Suprapubic skin (tissue), 3 donors: ENCODE results near the gene TOR3A.

Experiments
- EP300 ChIP-seq: sonication (generic); formaldehyde crosslinking; IDR thresholded peaks from one replicate; pipeline ENCODE4 v1.6.1; 2017; ENCODE audit warnings: antibody characterized with exemption
- POLR2A ChIP-seq, 2 donors: fragments of 450-650 bp; IDR thresholded peaks; one replicate each; pipeline ENCODE4 v1.6.1; 2017; ENCODE audit warnings: antibody characterized with exemption in 2 of 2, mild to moderate bottlenecking in 2 of 2, moderate library complexity in 2 of 2
- TF ChIP-seq, protein P1 (sequence below), 2 donors: fragments of 200-600 bp in 1 of 2; fragments of 450-650 bp in 1 of 2; sonication (generic) in 1 of 2; IDR thresholded peaks; one replicate each; pipeline ENCODE4 v1.5.1; 2016 to 2019; ENCODE audit warnings: antibody characterized with exemption in 2 of 2, mild to moderate bottlenecking in 1 of 2, moderate library complexity in 1 of 2

GRCh38 chr1:179090522-179090921, 8.7 kb downstream of the TOR3A start:
- TF ChIP-seq POLR2A (IDR thresholded peaks at IDR 0.05) (no peak), EP300 (no peak)
- TF ChIP-seq, protein P1, sequence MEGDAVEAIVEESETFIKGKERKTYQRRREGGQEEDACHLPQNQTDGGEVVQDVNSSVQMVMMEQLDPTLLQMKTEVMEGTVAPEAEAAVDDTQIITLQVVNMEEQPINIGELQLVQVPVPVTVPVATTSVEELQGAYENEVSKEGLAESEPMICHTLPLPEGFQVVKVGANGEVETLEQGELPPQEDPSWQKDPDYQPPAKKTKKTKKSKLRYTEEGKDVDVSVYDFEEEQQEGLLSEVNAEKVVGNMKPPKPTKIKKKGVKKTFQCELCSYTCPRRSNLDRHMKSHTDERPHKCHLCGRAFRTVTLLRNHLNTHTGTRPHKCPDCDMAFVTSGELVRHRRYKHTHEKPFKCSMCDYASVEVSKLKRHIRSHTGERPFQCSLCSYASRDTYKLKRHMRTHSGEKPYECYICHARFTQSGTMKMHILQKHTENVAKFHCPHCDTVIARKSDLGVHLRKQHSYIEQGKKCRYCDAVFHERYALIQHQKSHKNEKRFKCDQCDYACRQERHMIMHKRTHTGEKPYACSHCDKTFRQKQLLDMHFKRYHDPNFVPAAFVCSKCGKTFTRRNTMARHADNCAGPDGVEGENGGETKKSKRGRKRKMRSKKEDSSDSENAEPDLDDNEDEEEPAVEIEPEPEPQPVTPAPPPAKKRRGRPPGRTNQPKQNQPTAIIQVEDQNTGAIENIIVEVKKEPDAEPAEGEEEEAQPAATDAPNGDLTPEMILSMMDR (IDR thresholded peaks at IDR 0.05): no peak
